ENCODE results near the gene TMEM117. TPM values are rescaled to one million over a fixed set of nuclear protein-coding genes. Genes with fewer than 3 reads are reported as not detected.

The TMEM117 gene
- total RNA-seq, 2 experiments from 2014 or later = 1.6 to 1.7 TPM

DNA sequence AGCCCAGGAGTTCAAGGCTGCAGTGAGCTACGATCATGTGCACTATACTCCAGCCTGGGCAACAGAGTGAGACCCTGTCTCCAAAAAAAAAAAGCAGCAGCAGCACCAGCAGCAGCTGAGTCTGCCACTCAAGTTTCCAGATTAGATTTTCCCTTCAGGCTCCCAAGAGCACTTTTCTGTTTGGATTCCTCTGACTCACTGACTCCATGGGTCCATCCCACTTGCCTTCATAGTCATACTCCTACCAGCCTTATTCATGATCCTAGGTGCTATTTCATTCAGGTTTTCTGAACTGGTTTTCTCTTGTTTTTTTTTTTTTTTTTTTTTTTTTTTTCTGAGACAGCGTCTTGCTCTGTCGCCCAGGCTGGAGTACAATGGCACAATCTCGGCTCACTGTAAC lies 23.0 kb upstream of the TMEM117 start:
- Mint-ChIP-seq H3K9me3 (no peaks in the 10 kb centered on the region), H3K4me1 (peaks cover 6% of the 10 kb centered on the region), H3K27me3 (peaks cover 3% of the 10 kb centered on the region), H3K36me3 (ENCODE audit: low read depth) (no peaks in the 10 kb centered on the region), H3K4me3 (no peak overlapping the region), H3K27ac (no peak overlapping the region)
- ChIA-PET CTCF (interaction anchor here (1.4 to 1.6 kb wide), 2 partner anchors 36 to 69 kb away, joined by 4 to 5 read pairs; no protein-coding TSS in a partner anchor), POLR2A (no interaction called here)
- DNase-seq = no peak

DNA sequence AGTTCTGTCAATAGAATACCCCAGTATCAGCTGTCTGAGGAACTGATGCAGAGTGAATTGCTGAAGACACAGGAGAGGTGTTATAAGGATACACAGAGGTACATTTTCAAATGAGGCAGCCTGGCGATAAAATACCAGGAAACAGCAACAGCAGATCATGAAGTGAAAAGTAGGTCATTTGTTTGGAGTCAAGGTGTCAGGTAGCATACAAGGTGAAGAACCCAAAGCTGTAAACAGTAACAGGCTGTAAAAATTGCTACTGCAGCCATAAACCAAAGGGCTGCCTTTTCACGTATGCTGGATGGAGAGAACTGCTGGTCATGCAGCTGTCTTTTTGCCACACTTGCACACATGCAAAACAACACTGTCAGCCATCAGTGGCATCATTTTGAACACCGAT lies 20.5 kb upstream of the TMEM117 start:
- DNase-seq = no peak
- H3K27ac Mint-ChIP-seq = no peak overlapping the region
- no peak overlapping the region for H3K4me3 Mint-ChIP-seq
- peaks cover 6% of the 10 kb centered on the region for H3K4me1 Mint-ChIP-seq
- H3K27me3 Mint-ChIP-seq = peaks cover 4% of the 10 kb centered on the region
- ChIA-PET POLR2A (interaction anchor here (5.0 kb wide), 1 partner anchor 9 kb away, joined by 41 read pairs; the partner anchor contains the start of gene TWF1), CTCF (no interaction called here)
- no peaks in the 10 kb centered on the region for H3K9me3 Mint-ChIP-seq
- H3K36me3 Mint-ChIP-seq (ENCODE audit: low read depth) = no peaks in the 10 kb centered on the region

DNA sequence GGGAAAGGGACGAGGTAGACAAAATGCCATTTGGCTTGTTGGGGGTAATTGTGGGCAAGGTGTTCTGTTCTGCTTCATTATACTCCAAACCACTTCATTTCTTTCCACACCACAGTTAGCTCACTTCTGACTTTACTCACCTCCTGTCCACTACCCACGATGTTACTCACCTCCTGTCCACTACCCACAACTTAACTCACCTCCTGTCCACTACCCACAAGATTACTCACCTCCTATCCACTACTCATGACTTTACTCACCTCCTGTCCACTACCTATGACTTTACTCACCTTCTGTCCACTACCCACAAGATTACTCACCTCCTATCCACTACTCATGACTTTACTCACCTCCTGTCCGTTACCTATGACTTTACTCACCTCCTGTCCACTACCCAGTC lies 19.7 kb upstream of the TMEM117 start:
- Mint-ChIP-seq H3K36me3 (ENCODE audit: low read depth) (no peaks in the 10 kb centered on the region), H3K9me3 (no peaks in the 10 kb centered on the region), H3K4me1 (peaks cover 6% of the 10 kb centered on the region), H3K27ac (no peak overlapping the region), H3K4me3 (no peak overlapping the region), H3K27me3 (peaks cover 4% of the 10 kb centered on the region)
- ChIA-PET CTCF (no interaction called here), POLR2A (interaction anchor here (5.0 kb wide), 1 partner anchor 10 kb away, joined by 41 read pairs; the partner anchor contains the start of gene TWF1)
- no peak for DNase-seq

DNA sequence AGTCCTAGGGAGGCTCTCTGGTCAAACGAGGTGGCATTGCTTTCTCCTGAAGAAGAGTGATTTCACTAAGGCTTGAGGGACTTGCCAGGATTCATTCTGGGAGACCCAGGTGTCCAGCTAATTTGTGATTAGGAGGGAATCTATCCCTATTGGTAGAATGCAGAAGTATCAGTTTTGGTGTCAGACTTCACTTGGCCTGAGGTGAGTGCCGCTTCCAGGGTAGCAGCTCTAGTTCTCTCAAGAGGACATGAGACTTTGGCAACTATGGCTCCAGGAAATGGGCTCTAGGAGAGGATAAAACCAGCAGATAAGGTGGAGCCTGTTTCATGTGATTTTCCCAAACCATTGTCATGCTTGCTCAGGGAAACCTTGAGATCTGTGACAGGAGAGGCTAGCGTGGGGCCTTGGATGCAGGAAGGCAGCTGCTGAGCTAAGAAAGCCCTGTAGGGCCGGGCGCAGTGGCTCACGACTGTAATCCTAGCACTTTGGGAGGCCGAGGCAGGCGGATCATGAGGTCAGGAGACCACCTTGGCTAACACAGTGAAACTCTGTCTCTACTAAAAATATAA lies 11.6 kb upstream of the TMEM117 start:
- POLR2A ChIA-PET = interaction anchor here (1.8 to 2.2 kb wide), 2 partner anchors 12 to 18 kb away, joined by 7 read pairs; partner anchors contain the start of genes TMEM117 and TWF1

DNA sequence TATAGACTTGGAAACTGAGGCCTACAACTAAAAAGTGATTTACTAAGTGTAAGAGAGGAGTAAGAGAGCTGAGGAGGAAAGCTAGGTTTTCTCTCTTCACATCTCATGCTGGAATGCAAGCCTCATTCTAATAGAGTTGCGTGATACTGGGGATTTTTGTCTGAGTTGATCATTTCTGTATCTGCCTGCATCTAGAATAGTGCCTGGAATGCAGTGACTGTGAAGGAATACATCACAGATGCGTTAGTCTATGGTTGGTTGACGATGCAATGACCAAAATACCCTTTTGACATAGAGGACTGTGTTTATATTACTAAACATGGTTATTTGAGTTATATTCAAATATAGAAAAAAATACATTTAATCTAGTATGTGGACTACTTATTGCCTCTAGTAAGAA lies 9.2 kb upstream of the TMEM117 start:
- Mint-ChIP-seq H3K27me3 (peaks cover 2% of the 10 kb centered on the region), H3K4me3 (no peak overlapping the region), H3K4me1 (peaks cover 3% of the 10 kb centered on the region), H3K27ac (no peak overlapping the region), H3K36me3 (ENCODE audit: low read depth) (no peaks in the 10 kb centered on the region), H3K9me3 (no peaks in the 10 kb centered on the region)
- ChIA-PET CTCF (interaction anchor here (0.5 kb wide), 1 partner anchor 129 kb away, joined by 4 read pairs; no protein-coding TSS in a partner anchor), POLR2A (no interaction called here)
- no peak for DNase-seq

More for the DNA sequence above, 11.6 kb upstream of the TMEM117 start:
- Mint-ChIP-seq H3K36me3 (ENCODE audit: low read depth) (no peaks in the 10 kb centered on the region), H3K9me3 (no peaks in the 10 kb centered on the region), H3K27me3 (peaks cover 2% of the 10 kb centered on the region), H3K27ac (no peak overlapping the region), H3K4me3 (no peak overlapping the region), H3K4me1 (peaks cover 3% of the 10 kb centered on the region)
- DNase-seq = no peak
- CTCF ChIA-PET = no interaction called here

DNA sequence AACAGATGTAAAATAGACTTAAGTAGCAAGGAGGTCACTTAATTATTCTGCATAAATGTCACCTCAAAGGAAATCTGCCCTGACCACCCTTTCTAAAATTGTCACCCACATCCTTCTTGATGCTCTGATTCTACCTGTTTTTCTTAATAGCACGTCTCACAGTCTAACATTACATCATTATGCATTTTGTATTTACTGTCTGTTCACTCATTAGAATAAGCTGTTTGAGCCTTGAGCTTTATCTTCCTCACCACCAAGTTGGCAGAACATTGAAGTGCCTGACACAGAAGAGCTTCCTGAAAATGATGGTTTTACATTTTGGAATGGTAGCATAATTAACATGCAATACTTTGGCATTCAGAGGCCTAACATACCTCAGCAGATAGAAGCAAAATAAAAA lies 8.8 kb upstream of the TMEM117 start:
- H3K9me3 Mint-ChIP-seq = no peaks in the 10 kb centered on the region
- H3K27me3 Mint-ChIP-seq = peaks cover 5% of the 10 kb centered on the region
- no peak for DNase-seq
- peaks cover 8% of the 10 kb centered on the region for H3K4me1 Mint-ChIP-seq
- no peak overlapping the region for H3K4me3 Mint-ChIP-seq
- no peaks in the 10 kb centered on the region for H3K36me3 Mint-ChIP-seq (ENCODE audit: low read depth)
- ChIA-PET CTCF (no interaction called here), POLR2A (no interaction called here)
- H3K27ac Mint-ChIP-seq = no peak overlapping the region

DNA sequence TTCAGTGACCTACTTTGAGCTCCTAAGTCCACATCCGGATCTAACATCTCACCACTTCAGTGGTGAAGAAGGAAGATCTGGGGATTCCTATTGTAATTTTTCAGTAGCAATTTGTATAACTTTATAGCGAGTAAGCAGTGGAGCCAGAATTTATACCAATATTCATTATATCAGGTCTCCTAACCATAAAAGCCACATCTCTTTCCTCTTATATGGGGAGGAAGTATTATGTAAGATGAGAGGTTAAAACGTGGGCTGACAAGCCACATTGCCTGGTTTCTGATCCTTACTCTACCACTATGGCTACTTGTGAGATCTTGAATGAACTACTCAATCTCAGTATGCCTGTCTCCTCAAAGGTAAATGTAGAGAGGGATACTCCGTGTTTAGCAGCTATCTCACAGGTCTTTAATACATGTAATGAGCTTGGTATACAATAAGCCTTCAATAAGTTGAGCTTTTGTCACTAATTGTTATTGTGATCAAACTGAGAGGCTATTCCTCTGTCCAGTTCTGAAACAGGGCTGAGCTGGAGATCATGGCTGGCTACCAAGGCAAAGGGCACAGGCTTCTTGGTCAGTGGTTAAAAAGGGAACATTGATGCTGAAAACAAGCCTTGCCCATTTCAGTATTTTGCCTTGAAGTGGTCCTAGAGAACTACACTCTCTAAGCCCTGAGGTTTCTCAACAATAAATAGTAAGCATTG lies 3.3 kb upstream of the TMEM117 start:
- ChIA-PET CTCF (interaction anchor here (1.1 kb wide), 1 partner anchor 26 kb away, joined by 4 read pairs; no protein-coding TSS in a partner anchor), POLR2A (interaction anchor here (1.0 to 2.1 kb wide), 2 partner anchors 15 to 27 kb away, joined by 3 to 17 read pairs; partner anchors contain the start of gene TWF1)
- Mint-ChIP-seq H3K27me3 (peaks cover 8% of the 10 kb centered on the region), H3K9me3 (no peaks in the 10 kb centered on the region), H3K4me1 (peaks cover 22% of the 10 kb centered on the region), H3K36me3 (ENCODE audit: low read depth) (no peaks in the 10 kb centered on the region), H3K4me3 (no peak overlapping the region), H3K27ac (no peak overlapping the region)
- DNase-seq = no peak

GRCh38 chr12:43835264-43835655 lies 621 bp upstream of the TMEM117 start:
- H3K4me3 Mint-ChIP-seq = peak overlapping the region; percentile 84
- H3K4me1 Mint-ChIP-seq = peaks cover 22% of the 10 kb centered on the region
- ChIA-PET CTCF (interaction anchor here (2.4 kb wide), 1 partner anchor 29 kb away, joined by 11 read pairs; the partner anchor contains the start of gene TWF1), POLR2A (interaction anchor here (0.9 to 2.8 kb wide), 7 partner anchors 11 to 76 kb away, joined by 3 to 56 read pairs (median 5); partner anchors contain the start of genes IRAK4, PUS7L and TWF1)
- H3K27me3 Mint-ChIP-seq = peaks cover 6% of the 10 kb centered on the region
- peak; percentile 19 for DNase-seq
- no peaks in the 10 kb centered on the region for H3K9me3 Mint-ChIP-seq
- H3K36me3 Mint-ChIP-seq (ENCODE audit: low read depth) = no peaks in the 10 kb centered on the region
- peak overlapping the region; percentile 57 for H3K27ac Mint-ChIP-seq

- Mint-ChIP-seq H3K9me3 (no peaks in the 10 kb centered on the region), H3K4me3 (peak overlapping the region; percentile 62), H3K36me3 (ENCODE audit: low read depth) (no peaks in the 10 kb centered on the region), H3K27me3 (peaks cover 6% of the 10 kb centered on the region), H3K27ac (no peak overlapping the region), H3K4me1 (peaks cover 22% of the 10 kb centered on the region)
- ChIA-PET CTCF (interaction anchor here (2.4 kb wide), 1 partner anchor 30 kb away, joined by 11 read pairs; the partner anchor contains the start of gene TWF1), POLR2A (interaction anchor here (0.9 to 2.8 kb wide), 7 partner anchors 12 to 77 kb away, joined by 4 to 56 read pairs (median 5); partner anchors contain the start of genes IRAK4, PUS7L and TWF1)
- no peak for DNase-seq
Observed at GRCh38 chr12:43836475-43836989, 651 bp downstream of the TMEM117 start.

- H3K4me1 Mint-ChIP-seq = peaks cover 4% of the 10 kb centered on the region
- H3K27ac Mint-ChIP-seq = no peak overlapping the region
- no peaks in the 10 kb centered on the region for H3K27me3 Mint-ChIP-seq
- ChIA-PET CTCF (no interaction called here), POLR2A (interaction anchor here (1.2 kb wide), 1 partner anchor 34 kb away, joined by 3 read pairs; no protein-coding TSS in a partner anchor)
- no peaks in the 10 kb centered on the region for H3K36me3 Mint-ChIP-seq (ENCODE audit: low read depth)
- H3K9me3 Mint-ChIP-seq = no peaks in the 10 kb centered on the region
- no peak for DNase-seq
- no peak overlapping the region for H3K4me3 Mint-ChIP-seq
Observed at GRCh38 chr12:43840338-43840737, 4.5 kb downstream of the TMEM117 start.

DNA sequence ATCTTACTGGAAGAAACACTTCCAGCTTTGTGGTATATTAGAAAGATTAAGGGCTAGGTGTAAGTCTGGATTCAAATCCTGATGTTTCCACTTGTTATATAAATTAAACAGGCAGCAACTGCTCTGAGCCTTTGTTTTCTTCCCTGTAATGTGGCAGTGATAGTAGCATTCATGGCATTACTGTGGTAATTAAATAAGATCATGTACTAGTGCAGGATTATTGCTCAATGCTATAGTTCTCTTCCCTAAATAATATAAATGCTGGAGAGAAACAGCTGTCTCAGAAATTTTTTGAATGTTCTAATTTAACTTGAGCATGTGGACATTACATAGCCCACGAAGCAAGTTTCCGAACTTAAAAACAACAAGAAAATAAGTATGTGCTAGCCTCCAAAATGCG lies 5.4 kb downstream of the TMEM117 start:
- no peak overlapping the region for H3K27ac Mint-ChIP-seq
- ChIA-PET POLR2A (interaction anchor here (1.2 kb wide), 1 partner anchor 34 kb away, joined by 3 read pairs; no protein-coding TSS in a partner anchor), CTCF (no interaction called here)
- no peak overlapping the region for H3K4me3 Mint-ChIP-seq
- H3K4me1 Mint-ChIP-seq = peaks cover 3% of the 10 kb centered on the region
- no peaks in the 10 kb centered on the region for H3K9me3 Mint-ChIP-seq
- no peaks in the 10 kb centered on the region for H3K36me3 Mint-ChIP-seq (ENCODE audit: low read depth)
- H3K27me3 Mint-ChIP-seq = no peaks in the 10 kb centered on the region
- no peak for DNase-seq

- no peak overlapping the region for H3K4me3 Mint-ChIP-seq
- no peak for DNase-seq
- peaks cover 4% of the 10 kb centered on the region for H3K9me3 Mint-ChIP-seq
- no peak overlapping the region for H3K27ac Mint-ChIP-seq
- ChIA-PET CTCF (no interaction called here), POLR2A (no interaction called here)
- peaks cover 7% of the 10 kb centered on the region for H3K4me1 Mint-ChIP-seq
- H3K36me3 Mint-ChIP-seq (ENCODE audit: low read depth) = peaks cover 5% of the 10 kb centered on the region
- H3K27me3 Mint-ChIP-seq = no peaks in the 10 kb centered on the region
Observed at GRCh38 chr12:43842259-43842658, 6.4 kb downstream of the TMEM117 start.
